Type B pancreatic cell (in vitro differentiated cells): ENCODE results near the gene SGMS1. TPM values are rescaled to one million over a fixed set of nuclear protein-coding genes. Genes with fewer than 3 reads are reported as not detected.
A peak's percentile ranks its signal among the peaks of the same experiment; 100 is the strongest.

Source experiments
- DNase-seq: peaks from one replicate; pipeline ENCODE4 v3.0.0; 2021; ENCODE audit warnings: mixed read lengths; ENCODE audit not compliant: unreplicated experiment; ENCODE audit errors: extremely low spot score
- H3K27ac Mint-ChIP-seq: 2 replicates; pipeline ENCODE4 v1.8.0; 2021; ENCODE audit warnings: mild to moderate bottlenecking, mixed read lengths
- H3K27me3 Mint-ChIP-seq: 2 replicates; pipeline ENCODE4 v1.8.0; 2021; ENCODE audit warnings: mixed read lengths
- H3K36me3 Mint-ChIP-seq: 2 replicates; pipeline ENCODE4 v1.8.0; 2021; ENCODE audit warnings: mixed read lengths
- H3K4me1 Mint-ChIP-seq: one replicate; pipeline ENCODE4 v1.8.0; 2021; ENCODE audit warnings: mixed read lengths; ENCODE audit not compliant: unreplicated experiment
- H3K4me3 Mint-ChIP-seq: 2 replicates; pipeline ENCODE4 v1.8.0; 2021; ENCODE audit warnings: mild to moderate bottlenecking, mixed read lengths
- H3K9me3 Mint-ChIP-seq: 2 replicates; pipeline ENCODE4 v1.8.0; 2021; ENCODE audit warnings: mixed read lengths
- CTCF ChIP-seq: fragments of 200-600 bp; sonication (generic); conservative IDR thresholded peaks from 2 replicates; pipeline ENCODE4 v1.5.0; 2021; ENCODE audit warnings: antibody characterized with exemption, mild to moderate bottlenecking
- total RNA-seq: library from RNA; stranded (reverse); gene quantifications from 2 replicates; pipeline ENCODE4 v1.2.1, GENCODE V29; 2021; ENCODE audit warnings: low replicate concordance

SGMS1 gene
- total RNA-seq, 1 donor from 2014 or later = 15.1 TPM

GRCh38 chr10:50421026-50421719 is 202.6 kb downstream of the SGMS1 start:
- H3K9me3 Mint-ChIP-seq = no peaks in the 10 kb centered on the region
- DNase-seq = no peak
- no peak overlapping the region for H3K27ac Mint-ChIP-seq
- H3K4me3 Mint-ChIP-seq = peak overlapping the region; percentile 56
- H3K27me3 Mint-ChIP-seq = peaks cover 10% of the 10 kb centered on the region
- peak; percentile 76 for TF ChIP-seq CTCF
- peaks cover 4% of the 10 kb centered on the region for H3K4me1 Mint-ChIP-seq
- H3K36me3 Mint-ChIP-seq = peaks cover 3% of the 10 kb centered on the region

- Mint-ChIP-seq H3K27me3 (peaks cover 10% of the 10 kb centered on the region), H3K9me3 (no peaks in the 10 kb centered on the region), H3K4me1 (peaks cover 4% of the 10 kb centered on the region), H3K36me3 (peaks cover 3% of the 10 kb centered on the region), H3K4me3 (no peak overlapping the region), H3K27ac (no peak overlapping the region)
- no peak for DNase-seq
- no peak for TF ChIP-seq CTCF
Measured at GRCh38 chr10:50420196-50420595, 203.6 kb downstream of the SGMS1 start.

- Mint-ChIP-seq H3K36me3 (peaks cover 3% of the 10 kb centered on the region), H3K9me3 (no peaks in the 10 kb centered on the region), H3K4me3 (no peak overlapping the region), H3K27me3 (peaks cover 10% of the 10 kb centered on the region), H3K4me1 (peaks cover 4% of the 10 kb centered on the region), H3K27ac (no peak overlapping the region)
- no peak for DNase-seq
- TF ChIP-seq CTCF = no peak
Measured at GRCh38 chr10:50419756-50420155, 204.0 kb downstream of the SGMS1 start.

GRCh38 chr10:50419091-50419490 is 204.7 kb downstream of the SGMS1 start:
- no peak for DNase-seq
- Mint-ChIP-seq H3K4me1 (peaks cover 4% of the 10 kb centered on the region), H3K27ac (no peak overlapping the region), H3K36me3 (peaks cover 3% of the 10 kb centered on the region), H3K4me3 (peak overlapping the region; percentile 7), H3K27me3 (peaks cover 10% of the 10 kb centered on the region), H3K9me3 (no peaks in the 10 kb centered on the region)
- TF ChIP-seq CTCF = no peak

- H3K27ac Mint-ChIP-seq = peak overlapping the region; percentile 91
Measured at GRCh38 chr10:50417886-50418830, 205.6 kb downstream of the SGMS1 start.

More at GRCh38 chr10:50417886-50418830, 205.6 kb downstream of the SGMS1 start:
- H3K27me3 Mint-ChIP-seq = peaks cover 10% of the 10 kb centered on the region
- TF ChIP-seq CTCF = no peak
- no peaks in the 10 kb centered on the region for H3K9me3 Mint-ChIP-seq
- H3K4me3 Mint-ChIP-seq = peak overlapping the region; percentile 90
- no peaks in the 10 kb centered on the region for H3K36me3 Mint-ChIP-seq
- peaks cover 8% of the 10 kb centered on the region for H3K4me1 Mint-ChIP-seq
- DNase-seq = peak; percentile 69
